Mesodermal cell (in vitro differentiated cells): ENCODE data around the gene AQR.

Experiments
- H3K27ac ChIP-seq: 2 replicates; pipeline ENCODE4 v1.7.0; 2013; ENCODE audit warnings: mild to moderate bottlenecking, low read depth, low read length, moderate library complexity; ENCODE audit not compliant: severe bottlenecking
- H3K36me3 ChIP-seq: 2 replicates; pipeline ENCODE4 v1.7.1; 2013; ENCODE audit warnings: mild to moderate bottlenecking, low read length, moderate library complexity; ENCODE audit not compliant: control insufficient read depth, insufficient read depth
- H3K4me1 ChIP-seq: one replicate; pipeline ENCODE4 v1.7.1; 2013; ENCODE audit warnings: mild to moderate bottlenecking, low read length; ENCODE audit not compliant: insufficient read depth, control insufficient read depth, poor library complexity, severe bottlenecking
- H3K4me3 ChIP-seq: 2 replicates; pipeline ENCODE4 v1.7.0; 2013; ENCODE audit warnings: low read length, control low read depth, mild to moderate bottlenecking; ENCODE audit not compliant: insufficient read depth, poor library complexity, severe bottlenecking; ENCODE audit errors: extremely low read depth
- H3K9me3 ChIP-seq: 2 replicates; pipeline ENCODE4 v1.7.1; 2013; ENCODE audit warnings: mild to moderate bottlenecking, low read length, moderate library complexity; ENCODE audit not compliant: control insufficient read depth
- WGBS, 2 experiments: methylation state at CpG; one replicate each; pipeline ENCODE4 v1.1.5; 2013; ENCODE audit warnings: missing lambda C conversion rate in 2 of 2; ENCODE audit not compliant: insufficient coverage in 2 of 2; 5-methylcytosine and 5-hydroxymethylcytosine counted together

AQR gene

DNA sequence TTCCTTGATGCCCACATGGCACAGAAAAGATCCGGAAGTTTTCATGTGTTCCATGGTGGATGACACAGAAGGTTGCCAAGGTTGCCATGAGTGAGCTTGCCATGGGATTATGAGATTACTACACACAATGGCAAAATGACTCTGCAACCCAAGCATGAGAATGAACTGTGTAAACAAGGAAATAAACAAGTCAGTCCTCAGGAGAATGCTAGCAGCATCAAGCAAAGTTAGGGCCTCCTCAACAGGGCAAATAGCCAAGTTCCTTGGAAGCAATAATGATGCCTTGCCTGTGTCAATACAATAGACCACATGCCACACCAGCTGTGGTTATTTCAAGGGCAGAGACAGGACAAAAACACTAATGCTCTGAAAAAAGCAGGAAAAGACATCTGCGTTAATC is 41.8 kb downstream of the AQR start:
- Histone ChIP-seq H3K36me3 (peaks cover 64% of the 10 kb centered on the region), H3K9me3 (peaks cover 4% of the 10 kb centered on the region), H3K27ac (no peak overlapping the region), H3K4me3 (no peak overlapping the region), H3K4me1 (no peaks in the 10 kb centered on the region)
- 83 to 100% methylated on average over 1 of the region's 2 CpGs for WGBS, 2 experiments

DNA sequence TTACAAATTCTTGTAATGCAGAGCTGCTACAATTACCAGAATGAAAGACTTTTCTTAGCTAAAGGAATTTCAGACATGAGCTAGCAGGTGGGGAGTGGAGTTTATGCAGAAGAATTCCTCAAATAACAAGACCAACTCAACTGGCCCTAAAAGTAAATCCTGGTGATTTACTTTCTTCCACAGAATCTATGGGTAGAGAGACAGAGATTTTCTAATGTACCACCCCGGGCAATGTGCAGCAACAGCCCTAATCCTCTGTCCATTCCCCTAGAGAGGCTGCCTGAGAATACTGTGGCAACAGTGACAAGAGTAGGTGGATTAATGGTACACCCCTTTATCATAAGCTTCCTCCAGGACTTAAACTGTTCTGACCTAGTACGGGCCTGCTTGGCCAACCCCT is 55.2 kb downstream of the AQR start:
- Histone ChIP-seq H3K36me3 (peaks cover 78% of the 10 kb centered on the region), H3K27ac (no peak overlapping the region), H3K9me3 (no peaks in the 10 kb centered on the region), H3K4me1 (no peaks in the 10 kb centered on the region), H3K4me3 (no peak overlapping the region)
- 92 to 100% methylated on average over 1 of the region's 2 CpGs for WGBS, 2 experiments

DNA sequence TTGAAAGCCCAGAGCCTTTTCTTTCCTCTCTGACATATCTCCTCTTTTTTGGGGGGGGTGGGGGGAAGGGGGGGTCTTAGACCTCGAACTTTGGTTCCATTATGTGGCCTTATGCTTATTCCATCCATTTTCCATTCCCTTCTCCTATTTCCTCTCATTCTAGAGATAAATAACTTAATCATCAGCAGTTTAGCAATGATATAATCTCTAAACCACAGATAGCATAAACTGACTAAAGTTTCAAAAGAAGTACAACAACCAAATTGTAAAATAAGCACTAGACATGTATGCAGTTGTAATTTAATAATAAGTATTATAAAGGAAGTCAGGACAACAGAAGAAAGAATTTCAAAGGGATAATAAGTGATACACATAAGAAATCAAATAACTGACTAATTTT is 64.5 kb downstream of the AQR start:
- H3K27ac ChIP-seq = no peak overlapping the region
- WGBS, 2 experiments = no CpG with 5 or more reads among the region's 1 CpG
- H3K4me3 ChIP-seq = no peak overlapping the region
- no peaks in the 10 kb centered on the region for H3K9me3 ChIP-seq
- H3K4me1 ChIP-seq = no peaks in the 10 kb centered on the region
- H3K36me3 ChIP-seq = peaks cover 56% of the 10 kb centered on the region

DNA sequence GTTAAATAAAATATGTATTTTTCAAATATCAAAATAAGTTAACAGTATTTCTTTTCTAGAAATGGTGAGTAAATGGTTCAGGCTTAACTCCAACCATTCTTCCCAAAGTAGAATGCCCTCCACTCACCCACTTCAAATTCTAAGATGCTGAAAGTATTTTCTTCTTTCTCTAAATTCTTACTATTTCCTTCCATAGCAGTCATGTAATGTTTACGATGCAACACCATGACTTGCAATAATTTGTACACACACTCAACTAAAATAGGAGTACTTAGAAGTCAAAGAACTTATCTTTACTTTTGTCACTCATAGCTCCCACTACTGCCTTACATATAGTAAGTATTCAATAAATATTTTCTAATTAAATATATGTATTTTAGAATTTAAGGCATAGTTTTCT is 65.0 kb downstream of the AQR start:
- H3K4me3 ChIP-seq = no peak overlapping the region
- H3K27ac ChIP-seq = no peak overlapping the region
- H3K4me1 ChIP-seq = no peaks in the 10 kb centered on the region
- H3K9me3 ChIP-seq = no peaks in the 10 kb centered on the region
- WGBS, 2 experiments = 100% methylated on average over 1 of the region's 1 CpG
- H3K36me3 ChIP-seq = peaks cover 58% of the 10 kb centered on the region

GRCh38 chr15:34900748-34901147 is 68.8 kb downstream of the AQR start:
- 90 to 98% methylated on average over 5 to 7 of the region's 7 CpGs for WGBS, 2 experiments
- Histone ChIP-seq H3K36me3 (peaks cover 59% of the 10 kb centered on the region), H3K9me3 (no peaks in the 10 kb centered on the region), H3K4me1 (no peaks in the 10 kb centered on the region), H3K27ac (no peak overlapping the region), H3K4me3 (no peak overlapping the region)

- H3K36me3 ChIP-seq = peaks cover 79% of the 10 kb centered on the region
- no peak overlapping the region for H3K27ac ChIP-seq
- WGBS, 2 experiments = no CpG with 5 or more reads among the region's 5 CpGs
- peaks cover 22% of the 10 kb centered on the region for H3K9me3 ChIP-seq
- no peak overlapping the region for H3K4me3 ChIP-seq
- no peaks in the 10 kb centered on the region for H3K4me1 ChIP-seq
Measured at GRCh38 chr15:34896183-34896582, 73.4 kb downstream of the AQR start.

- no peak overlapping the region for H3K27ac ChIP-seq
- no peak overlapping the region for H3K4me3 ChIP-seq
- H3K36me3 ChIP-seq = peaks cover 78% of the 10 kb centered on the region
- H3K4me1 ChIP-seq = no peaks in the 10 kb centered on the region
- H3K9me3 ChIP-seq = peaks cover 22% of the 10 kb centered on the region
Measured at GRCh38 chr15:34893967-34894366, 75.6 kb downstream of the AQR start.

- Histone ChIP-seq H3K27ac (no peak overlapping the region), H3K9me3 (peaks cover 22% of the 10 kb centered on the region), H3K4me3 (no peak overlapping the region), H3K36me3 (peaks cover 76% of the 10 kb centered on the region), H3K4me1 (no peaks in the 10 kb centered on the region)
- WGBS, 2 experiments = 73 to 80% methylated on average over 4 to 6 of the region's 7 CpGs
Measured at GRCh38 chr15:34892963-34893591, 76.5 kb downstream of the AQR start.

GRCh38 chr15:34890424-34890823 is 79.1 kb downstream of the AQR start:
- Histone ChIP-seq H3K4me1 (no peaks in the 10 kb centered on the region), H3K27ac (no peak overlapping the region), H3K36me3 (peaks cover 69% of the 10 kb centered on the region), H3K9me3 (peaks cover 22% of the 10 kb centered on the region), H3K4me3 (no peak overlapping the region)
- no CpG with 5 or more reads among the region's 2 CpGs for WGBS, 2 experiments

DNA sequence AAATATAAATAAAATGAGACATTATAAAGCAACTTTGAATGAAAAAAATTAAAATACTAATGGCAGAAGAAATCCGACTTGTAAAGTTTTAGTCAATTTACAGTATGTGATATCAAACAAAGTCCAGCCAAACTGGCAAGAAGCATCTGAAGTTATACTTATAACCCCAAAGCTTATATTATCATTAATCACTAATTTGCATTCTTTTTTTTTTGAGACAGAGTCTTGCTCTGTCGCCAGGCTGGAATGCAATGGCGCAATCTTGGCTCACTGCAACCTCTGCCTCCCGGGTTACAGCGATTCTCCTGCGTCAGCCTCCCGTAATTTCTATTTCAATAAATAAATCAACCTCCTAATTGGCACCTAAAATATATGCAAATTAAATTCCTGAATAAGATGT is 80.1 kb downstream of the AQR start:
- H3K36me3 ChIP-seq = peaks cover 71% of the 10 kb centered on the region
- H3K27ac ChIP-seq = no peak overlapping the region
- H3K4me3 ChIP-seq = no peak overlapping the region
- H3K9me3 ChIP-seq = peaks cover 18% of the 10 kb centered on the region
- 98 to 100% methylated on average over 1 to 5 of the region's 7 CpGs for WGBS, 2 experiments
- H3K4me1 ChIP-seq = no peaks in the 10 kb centered on the region

GRCh38 chr15:34886134-34886533 is 83.4 kb downstream of the AQR start:
- no peak overlapping the region for H3K4me3 ChIP-seq
- H3K27ac ChIP-seq = no peak overlapping the region
- H3K36me3 ChIP-seq = peaks cover 70% of the 10 kb centered on the region
- no peaks in the 10 kb centered on the region for H3K9me3 ChIP-seq
- H3K4me1 ChIP-seq = no peaks in the 10 kb centered on the region
